GM21360 (cell line): ENCODE data around the gene HIBADH.

Experiments used
- ATAC-seq: cut with Tn5 transposase; IDR thresholded peaks from one replicate; pipeline ENCODE4 v1.9.1; 2021; ENCODE audit warnings: mild to moderate bottlenecking, moderate library complexity; ENCODE audit not compliant: unreplicated experiment

The HIBADH gene

DNA sequence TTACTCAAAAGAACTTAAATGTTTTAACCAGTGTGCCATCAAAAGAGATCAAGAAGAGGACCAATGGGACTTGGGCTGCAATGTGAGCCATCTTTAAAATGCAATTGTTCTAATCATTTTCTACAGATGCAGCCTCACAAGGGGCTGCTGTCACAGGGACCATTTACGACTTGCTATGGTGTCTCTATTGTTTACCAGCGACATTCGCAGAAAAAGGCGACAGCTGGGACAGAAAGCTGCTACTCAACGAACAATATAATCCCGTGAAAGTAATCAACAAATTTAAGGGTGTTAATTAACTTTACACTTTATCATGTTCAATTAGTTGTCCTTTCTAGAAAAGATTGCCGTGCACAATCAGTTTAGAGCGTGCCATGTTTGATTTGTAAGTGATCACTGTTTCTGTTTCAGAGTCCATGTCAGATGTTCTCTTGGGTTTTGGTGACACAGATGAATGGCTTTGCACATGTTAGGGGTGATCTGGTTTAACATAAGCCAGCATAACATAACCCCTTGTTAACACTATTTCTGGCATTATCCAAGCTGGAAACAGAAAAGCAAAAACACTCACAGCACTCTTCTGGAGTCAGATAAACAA is 110.8 kb downstream of the HIBADH start:
- no peak for ATAC-seq

DNA sequence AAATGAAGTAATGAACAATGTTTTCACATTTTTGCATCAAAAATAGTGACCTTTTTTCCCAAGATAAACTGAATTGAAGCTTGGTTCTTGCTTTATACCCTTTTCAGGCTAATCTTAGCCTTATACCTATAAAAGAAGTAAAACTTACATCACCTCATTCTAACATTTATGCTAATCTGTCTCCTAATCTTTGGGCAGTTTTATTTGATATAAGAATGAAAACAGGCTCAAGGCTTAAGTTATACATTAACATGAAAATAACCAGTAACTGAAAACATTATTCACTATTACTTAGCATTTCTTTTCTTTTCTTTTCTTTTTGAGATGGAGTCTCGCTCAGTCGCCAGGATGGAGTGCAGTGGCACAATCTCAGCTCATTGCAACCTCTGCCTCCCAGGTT is 113.1 kb downstream of the HIBADH start:
- no peak for ATAC-seq

DNA sequence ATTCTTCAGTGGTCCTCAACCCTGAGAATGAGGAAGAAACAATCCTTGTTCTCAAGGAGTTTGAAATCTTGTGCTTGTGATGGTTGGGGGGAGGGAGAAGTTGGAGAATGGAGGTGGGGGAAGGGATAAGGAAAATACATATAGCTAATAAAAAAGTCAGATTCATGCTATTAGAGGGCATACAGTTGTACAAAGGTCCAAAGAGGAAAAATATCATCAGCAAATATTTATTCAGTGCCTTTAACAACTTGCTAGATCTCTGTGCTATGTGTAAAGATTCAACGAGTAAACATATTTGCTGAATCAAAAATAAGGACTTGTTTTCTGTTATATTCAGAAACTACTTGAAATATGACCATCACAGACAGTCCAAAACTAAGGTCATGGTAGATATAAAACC is 114.4 kb downstream of the HIBADH start:
- ATAC-seq = no peak

DNA sequence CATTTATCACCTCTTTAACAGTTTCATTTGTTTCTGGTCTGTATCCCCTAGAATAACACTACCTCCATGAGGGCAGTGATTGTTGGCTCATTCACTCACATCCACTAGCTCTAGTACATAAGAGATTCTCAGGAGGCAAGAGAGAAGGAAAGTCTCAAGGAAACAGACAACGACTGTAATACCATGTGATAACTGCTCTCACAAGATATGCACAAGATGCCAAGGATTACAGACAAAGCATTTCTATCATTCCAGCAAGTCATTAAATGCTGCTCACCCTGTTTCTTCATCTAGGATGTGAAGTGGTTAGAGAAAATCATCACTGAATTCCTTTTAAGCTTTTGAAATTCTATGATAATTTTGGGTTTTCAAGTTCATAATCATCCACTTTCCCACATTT is 115.3 kb downstream of the HIBADH start:
- no peak for ATAC-seq

DNA sequence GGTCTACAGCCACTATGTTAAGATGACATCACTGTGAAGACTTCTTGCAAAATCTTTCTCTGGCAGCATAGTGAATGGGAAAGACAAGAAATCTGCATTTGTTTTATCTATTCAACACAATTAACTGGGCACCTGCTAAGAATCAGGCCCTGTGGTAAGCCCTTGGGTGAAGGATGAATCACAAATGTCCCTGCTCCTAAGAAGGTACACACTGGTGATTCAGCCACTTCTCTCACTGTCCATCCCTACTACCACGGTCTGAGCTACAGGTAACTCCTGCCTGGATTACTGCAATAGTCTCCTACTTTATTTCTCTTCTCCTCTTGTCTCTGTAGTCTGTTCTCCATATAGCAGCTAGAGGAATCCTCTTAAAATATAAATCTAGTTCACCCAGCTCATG is 116.1 kb downstream of the HIBADH start:
- no peak for ATAC-seq

DNA sequence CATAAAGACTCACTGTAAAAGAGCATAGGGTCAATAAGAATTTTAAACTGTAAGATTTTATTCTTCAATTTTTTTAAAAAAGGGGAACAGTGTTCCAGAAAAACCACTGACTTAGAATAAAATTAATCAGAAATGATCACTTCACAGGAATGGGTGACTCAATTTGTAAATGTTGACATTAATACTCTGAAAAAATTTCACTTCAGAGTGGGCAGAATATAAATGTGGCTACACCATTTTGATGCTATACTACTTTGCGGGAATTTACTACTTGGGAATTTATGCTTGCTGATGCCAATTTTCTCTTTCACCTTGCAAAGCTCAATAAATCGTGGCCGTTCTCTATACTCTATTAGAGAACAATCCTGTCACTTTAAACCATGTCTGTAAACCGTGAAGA is 126.9 kb downstream of the HIBADH start:
- ATAC-seq = no peak

DNA sequence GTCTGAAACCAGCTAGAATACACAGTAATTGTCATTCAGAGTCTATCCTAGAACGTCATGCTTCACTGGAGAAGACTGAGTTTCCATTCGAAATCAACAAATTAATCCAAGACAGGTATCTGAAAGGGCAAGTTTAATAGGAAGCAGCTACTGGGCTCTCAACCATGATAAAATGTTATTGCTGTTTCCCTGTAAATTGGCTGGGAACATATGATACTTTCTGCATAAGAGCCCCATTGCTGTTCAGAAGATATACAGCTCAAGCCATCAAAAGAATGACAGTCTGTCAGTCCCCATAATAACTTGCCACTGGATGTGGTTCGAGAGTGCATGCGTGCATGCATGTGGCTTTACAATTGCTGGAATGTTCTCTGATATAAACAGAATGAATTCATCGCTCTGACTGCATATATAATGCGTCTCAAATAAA is 129.0 kb downstream of the HIBADH start:
- ATAC-seq = no peak

DNA sequence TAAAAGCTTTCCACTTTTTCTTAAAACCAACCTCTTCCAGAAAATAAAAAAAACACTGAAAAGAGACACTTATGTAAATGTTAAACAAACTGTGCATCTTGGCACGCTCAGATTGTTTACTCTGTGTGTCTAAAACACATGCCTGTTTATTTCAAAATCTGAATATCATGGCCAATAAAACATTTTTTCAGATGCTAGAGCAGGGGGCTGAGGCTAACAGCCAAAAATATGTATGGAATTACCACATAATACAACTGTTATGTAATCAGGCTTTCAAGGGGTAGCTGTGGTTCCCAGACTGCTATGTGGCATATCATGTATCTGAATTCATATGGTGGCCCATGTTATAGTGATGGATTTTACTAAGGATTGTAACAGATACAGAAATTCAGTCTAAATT is 130.4 kb downstream of the HIBADH start:
- ATAC-seq = no peak

DNA sequence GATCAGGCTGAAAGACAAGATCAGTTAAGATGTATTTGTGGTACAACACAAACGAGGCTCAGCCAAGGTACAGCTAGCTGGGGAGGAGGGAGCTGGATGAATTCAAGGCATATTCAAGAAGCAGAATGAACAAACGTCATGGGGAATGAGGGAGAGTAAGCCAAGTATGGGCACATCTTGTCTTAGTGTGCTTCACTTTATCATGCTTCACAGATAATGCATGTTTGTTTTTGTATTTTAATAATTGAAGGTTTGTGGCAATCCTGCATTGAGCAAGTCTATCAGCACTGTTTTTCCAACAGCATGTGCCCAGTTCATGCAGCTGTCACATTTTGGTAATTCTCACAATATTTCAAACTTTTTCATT is 135.4 kb downstream of the HIBADH start:
- ATAC-seq = no peak

DNA sequence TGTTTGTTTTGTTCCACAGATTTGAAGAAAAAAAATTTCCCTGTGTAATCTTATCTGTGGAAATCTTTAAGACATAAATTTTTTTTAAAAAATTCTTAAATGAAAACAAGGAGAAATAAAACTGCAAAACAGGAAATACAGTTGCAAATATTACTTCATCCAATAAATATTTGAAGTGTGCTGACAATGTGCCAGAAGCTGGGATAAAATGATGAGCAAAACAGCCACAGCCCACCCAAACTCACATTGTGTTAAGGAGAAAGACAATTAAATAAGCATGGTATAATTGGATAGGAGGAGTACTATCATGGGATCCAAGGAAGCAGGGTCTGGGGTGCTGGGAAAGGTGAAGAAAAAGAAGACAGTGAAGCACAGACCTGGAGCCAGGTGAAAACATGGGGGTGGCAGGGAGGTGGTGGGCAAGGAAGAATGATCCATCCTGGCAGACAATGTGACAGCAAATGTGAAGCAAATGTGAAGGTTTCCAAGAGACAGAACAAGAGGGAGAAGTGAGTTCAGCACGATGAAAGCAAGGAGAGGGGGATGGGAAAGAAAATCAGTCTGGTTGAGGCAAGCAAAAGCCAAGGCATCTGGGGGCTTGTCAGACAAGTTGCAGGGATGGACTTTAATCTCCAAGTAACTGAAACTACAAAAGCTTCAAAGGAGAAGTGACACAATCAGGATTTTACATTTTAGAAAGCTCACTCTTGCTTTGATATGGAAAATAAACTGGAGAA is 135.9 kb downstream of the HIBADH start:
- no peak for ATAC-seq

DNA sequence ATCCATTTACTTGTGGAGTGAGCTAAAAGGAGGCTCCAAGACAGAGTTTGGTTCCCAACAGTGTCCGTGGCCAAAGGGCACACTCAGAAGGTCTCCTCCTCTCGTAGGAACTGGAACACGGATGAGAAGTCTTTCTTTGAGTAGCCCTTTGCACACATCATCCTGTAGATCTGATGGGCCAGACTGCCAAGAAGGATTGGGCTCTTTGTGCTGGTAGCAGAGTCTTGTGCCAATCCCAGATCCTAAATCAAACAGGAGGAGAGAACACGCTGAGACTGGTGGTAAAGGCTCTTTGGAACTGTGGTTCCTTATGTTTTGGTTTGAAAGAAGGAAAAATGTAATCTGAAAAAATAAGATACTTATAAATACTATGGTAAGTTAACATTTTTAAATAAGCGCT is 136.6 kb downstream of the HIBADH start:
- no peak for ATAC-seq

DNA sequence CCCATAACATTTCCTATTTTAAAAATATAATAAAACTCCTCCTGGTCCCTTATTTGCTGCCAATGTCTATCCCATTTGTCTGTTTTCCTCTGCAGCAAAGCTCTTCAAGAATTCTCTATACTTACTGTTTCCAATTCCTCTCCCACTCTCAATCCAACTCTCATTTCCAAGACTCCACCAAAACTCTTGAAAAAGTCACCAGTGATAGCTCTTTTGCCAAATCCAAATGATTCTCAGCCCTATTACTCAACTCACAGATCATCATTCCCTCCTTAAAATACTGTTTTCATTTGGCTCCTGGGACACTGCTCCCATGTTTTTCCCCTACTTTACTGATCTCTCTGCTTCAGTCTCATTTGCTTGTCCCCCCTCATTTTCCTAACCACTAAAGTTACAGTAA is 139.4 kb downstream of the HIBADH start:
- no peak for ATAC-seq

DNA sequence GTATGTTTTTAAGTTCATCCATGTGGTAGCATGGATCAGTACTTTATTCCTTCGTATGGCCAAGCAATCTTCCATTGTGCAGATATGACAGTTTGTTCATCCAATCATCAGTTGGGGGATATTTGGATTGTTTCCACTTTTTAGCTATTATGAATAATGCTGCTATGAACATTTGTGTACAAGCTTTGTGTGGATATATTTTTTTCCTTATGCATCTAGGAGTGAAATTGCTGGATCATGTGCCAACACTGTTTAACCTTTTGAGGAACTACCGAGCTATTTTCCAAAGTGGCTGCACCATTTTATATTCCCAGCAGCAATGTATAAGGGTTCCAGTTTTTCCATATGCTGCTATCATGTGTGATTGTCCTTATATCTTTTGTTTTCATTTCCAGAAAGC is 140.1 kb downstream of the HIBADH start:
- ATAC-seq = no peak

DNA sequence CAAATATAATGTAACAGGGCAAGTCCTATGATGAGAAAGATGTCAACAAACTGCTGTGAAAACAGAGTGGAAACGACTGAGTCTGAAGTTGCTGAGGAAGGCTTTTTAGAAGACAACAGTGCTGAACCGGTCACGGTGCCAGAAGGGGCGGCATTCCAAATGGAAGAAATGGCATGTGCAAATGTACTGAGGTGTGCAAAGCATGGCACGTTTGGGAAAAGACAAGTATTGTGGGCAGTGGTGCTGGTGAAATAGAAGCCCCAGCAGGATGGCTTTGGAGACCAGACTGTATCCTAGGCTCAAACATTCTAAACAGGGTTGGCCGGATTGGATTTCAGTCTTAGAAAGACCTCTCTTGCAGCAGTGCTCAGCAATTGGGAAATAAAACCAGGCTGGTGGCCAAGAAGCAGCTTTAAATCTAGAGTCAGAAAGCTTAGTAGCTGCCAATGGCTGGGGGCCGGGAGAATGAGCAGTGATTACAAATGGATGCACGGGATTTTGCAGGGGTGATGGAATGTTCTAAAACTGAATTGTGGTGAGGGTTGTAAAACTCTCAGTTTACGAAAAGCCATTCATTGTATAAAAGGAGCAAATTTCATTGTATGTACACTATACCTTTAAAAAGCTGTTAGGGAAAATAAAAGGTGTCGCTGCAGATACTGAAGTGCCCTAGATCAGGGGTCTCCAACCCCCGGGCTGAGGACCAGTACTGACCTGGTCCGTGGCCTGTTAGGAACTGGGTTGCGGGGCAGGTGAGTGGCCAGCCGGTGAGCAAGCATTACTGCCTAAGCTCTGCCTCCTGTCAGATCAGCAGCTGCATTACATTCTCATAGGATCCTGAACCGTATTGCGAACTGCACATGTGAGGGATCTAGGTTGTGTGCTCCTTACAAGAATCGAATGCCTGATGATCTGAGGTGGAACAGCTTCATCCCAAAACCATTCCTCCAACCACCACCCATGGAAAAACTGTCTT is 141.6 kb downstream of the HIBADH start:
- no peak for ATAC-seq

DNA sequence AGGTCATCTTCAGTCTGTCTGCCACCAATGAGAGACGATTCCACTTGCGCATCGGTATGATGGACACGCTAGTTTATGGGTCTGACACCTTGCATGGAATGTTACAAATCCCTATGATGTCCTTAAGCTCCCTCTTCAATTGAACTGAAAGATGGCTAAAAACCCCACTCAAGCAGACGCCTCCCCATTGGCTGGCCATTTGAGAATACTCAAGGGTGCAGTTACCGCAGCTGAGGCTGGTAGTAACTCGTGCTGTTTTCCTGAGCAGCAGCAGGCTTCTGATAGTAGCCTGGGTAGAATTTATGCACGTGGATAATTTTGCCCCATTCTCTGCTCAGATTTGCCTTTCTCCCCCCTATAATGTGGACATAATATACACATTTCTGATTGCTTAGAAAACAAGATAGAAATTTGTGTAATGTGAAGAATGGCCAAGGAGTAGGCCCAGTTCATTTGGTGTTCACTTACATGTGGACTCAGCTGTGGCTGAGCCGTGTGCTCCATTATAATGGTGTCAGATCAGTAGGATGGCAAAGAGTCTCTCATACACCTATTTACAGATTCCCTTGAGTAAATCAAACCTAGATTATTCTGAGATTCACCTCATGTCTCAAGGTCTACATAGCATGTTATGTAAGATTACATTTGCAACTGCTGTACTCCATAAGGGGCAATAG is 142.8 kb downstream of the HIBADH start:
- no peak for ATAC-seq

DNA sequence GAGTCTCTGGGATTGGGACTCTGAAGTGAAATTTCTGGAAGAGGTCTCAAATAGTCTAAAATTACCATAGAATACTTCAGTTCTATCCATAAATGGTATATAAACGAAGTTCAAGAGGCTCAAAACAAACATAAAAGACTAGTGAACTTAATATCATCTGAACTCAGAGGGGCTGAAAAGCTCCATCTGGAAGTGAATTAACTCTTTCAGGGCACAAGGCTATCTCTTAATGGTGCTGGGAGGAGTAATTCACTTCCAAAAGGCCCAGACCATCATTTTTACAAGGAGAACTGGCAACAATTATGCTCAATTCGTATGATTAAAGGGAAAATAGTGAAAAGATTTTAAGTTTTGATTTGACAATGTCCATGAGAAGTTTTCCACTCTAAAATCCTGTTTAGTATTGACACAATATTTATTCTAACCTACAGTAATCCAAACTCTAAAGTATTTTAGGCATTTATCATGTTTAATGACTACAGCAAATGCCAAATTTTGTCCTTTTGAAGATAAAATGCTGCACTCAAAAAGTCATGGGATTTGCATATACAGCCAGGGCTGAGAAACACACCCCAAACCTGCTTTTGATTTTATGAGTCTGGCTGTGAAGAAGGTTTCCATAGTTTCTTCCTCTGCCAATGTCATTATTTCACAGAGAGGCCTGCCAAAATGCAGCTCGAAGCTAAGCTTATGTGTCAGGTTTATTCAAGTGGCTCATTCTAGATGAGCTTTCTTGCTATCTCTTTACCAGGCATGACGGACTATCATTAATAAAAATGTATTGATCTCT is 143.9 kb downstream of the HIBADH start:
- ATAC-seq = no peak

DNA sequence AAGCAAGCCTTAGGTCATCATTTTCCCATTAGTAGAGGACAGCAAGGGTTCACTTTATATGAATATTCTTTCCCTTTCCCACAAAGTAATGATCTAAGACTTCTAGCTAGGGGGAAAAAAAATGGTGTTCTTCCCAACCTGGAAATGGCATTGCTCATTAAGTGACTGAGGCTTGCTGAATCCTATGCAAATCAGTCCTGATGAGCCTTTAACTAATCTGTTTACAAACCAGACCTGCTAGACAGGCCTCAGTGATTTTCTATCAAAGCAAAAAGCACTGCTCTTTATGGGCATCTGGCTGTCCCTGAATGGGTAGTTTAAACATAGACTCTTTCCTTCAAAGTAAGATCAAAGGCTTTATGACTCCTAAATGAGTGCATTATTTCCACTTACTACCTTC is 146.3 kb downstream of the HIBADH start:
- ATAC-seq = no peak

DNA sequence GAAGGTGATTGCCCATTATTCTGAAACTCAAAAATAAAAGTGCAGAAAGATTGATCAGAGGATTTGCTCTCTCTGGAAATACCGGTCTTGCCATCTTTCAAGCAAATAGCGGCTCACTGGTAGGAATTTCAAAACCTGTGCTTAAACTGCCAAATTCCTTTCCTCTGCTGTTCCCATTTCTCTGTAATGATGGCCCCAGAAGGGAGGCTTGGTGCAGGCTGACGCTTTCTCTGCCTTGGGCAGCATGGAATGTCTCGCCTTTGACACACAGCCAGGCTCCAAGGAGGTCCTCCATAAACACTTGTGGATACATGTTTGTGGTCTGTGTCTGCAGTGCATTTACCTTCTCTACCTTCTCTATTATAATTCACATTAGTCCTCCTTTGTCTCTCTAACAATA is 146.8 kb downstream of the HIBADH start:
- no peak for ATAC-seq

DNA sequence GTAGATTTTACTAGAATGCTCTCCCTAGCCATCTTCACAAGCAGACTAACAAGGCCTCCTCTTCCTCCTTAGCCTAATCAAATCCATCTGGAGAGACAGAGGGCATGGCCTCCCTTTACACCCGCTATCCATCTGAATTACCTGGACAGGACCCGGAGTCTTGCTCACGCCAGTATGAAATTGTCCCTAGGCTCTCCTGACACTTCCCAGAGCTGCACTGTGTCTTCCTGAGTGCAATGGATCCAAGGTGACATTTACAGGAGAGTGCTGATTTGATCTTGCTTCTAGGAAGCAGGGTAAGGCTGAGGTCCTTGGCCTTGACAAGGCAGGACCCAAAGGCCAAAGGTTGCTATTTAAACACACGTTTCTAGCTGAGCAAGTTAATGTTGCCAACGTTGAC is 147.8 kb downstream of the HIBADH start:
- ATAC-seq = no peak

DNA sequence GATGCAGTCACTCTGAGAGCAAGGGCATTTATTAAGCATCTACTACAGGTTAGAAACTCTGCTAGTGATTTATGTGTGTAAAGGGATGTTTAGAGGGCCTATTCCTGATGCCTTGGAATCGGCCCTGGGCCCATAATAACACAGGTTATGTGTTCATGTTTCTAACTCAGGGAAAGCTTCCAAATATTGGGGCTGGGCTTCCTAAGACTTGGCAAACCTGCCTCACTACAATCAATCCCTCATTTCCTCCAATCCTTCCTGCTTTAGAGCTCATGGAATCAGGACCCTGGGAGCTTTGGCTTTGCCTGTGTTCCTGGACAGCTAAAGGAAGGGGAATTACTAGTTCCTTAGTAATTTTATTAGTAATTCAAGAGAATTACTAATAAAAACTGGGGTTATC is 148.8 kb downstream of the HIBADH start:
- no peak for ATAC-seq
